NCI-H2107 treated with DMSO at 0.1 percent for 48 hours (cell line): ENCODE measurements around the gene TDRD15.
"Not testable (repeated sequence)": the region's sequence is repeated elsewhere in the genome, so short reads cannot be mapped to it uniquely, and the experiment has no call there.

Experiments
- DNase-seq: peaks from one replicate; lab custom pipeline; 2025; ENCODE audit not compliant: unreplicated experiment; lab: John Stamatoyannopoulos, UW

The TDRD15 gene

DNA sequence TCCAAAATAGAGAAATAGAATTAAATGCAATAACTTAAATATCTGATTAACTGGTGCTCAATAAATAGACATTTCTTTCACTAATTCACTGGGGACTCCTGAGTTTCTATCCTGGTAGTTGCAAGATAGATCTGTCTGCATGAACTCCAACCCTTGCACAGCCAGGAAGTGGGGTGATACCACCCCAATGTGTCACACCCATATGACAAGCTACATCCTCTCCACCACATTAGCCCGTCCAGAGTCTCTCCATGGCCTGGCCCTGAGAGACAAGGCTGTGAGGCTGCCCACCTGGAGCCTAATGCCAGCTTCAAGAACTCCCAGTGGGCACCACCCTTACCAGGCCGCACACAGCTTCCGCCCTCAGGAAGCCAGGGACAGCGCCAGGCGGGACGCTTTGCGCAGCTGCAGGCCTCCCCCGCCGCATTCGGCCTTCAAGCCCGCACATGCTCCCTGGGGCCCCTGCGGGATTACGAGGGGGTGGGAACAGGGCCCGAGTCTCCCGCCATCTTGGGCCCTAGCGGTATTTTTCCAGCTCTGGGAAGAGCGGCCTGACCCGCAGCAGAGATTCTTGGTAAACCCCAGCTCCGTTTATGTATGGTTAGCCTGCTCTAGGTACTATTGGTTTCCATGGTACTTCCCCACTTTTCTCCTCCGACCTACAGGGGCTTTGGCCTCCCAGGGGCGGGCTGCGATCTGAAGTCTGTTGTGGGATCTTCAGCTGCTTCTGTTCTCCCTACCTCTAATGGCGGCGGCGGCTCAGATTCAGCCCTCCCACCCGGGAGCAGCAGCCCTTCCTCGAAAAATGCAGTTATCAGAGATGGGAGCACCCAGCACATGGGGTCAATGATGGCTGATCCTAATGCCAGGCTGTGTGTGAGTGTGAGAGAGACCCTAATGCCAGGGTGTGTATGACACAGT is at the start of gene TDRD15:
TDRD15 (plus strand) TSS at position 496 of the 921 bp plus-strand sequence. CDS start 13,500 bp downstream, outside the sequence.
- no peak for DNase-seq

DNA sequence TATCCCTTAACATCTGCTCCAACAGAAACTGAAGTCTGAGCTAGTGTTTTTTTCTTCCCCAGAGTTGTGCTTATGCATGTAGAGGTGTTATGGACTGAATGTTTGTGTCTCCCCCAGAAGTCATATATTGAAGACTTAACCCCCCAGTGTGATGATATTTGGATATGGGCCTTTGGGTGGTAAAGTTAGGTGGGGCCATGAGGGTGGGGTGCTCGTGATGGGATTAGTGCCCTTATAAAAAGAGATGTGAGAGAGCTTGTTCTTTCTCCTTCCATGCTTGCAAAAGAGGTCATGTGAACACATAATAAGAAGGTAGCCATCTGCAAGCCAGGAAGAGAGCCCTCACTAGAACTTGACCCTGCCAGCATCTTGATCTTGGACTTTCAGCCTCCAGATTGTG is 45.5 kb upstream of the TDRD15 start:
- no peak for DNase-seq

DNA sequence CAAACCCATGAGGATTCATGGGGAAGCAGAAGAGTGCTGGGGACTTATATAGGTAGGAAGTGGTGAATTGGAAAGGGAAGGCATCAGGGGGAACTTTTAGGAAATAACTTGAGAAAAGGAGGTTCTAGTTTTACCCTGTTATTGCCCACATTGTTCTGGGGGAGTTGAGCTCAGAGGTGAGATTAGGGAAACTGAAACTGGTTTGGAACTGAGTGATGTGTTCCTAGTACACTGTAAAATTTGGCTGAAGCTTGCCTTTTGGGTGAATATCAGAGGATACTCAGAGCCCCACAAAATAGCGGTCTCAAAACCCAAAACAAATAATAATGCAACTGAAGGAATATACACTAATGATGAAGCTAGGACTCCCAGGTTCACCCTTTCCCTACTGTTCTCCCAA is 40.3 kb upstream of the TDRD15 start:
- no peak for DNase-seq

DNA sequence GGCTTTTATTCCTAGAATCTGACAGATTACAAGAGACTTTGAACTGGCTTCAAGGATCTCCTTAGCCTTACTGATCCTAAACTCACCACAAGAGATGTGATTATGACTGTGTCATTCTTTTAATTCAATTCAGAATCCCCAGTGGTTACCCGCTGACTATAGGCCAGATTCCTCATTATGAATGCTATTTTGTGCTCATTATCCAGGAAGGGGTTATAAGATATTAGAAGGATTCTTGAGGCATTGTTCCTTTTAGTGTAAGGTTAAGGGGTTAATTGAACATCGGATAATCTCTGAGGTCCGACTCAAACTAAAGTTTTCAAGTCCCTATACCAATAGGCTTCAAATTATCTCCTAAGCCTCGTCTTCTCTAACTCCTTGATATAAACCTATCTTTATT is 39.4 kb upstream of the TDRD15 start:
- DNase-seq = no peak

DNA sequence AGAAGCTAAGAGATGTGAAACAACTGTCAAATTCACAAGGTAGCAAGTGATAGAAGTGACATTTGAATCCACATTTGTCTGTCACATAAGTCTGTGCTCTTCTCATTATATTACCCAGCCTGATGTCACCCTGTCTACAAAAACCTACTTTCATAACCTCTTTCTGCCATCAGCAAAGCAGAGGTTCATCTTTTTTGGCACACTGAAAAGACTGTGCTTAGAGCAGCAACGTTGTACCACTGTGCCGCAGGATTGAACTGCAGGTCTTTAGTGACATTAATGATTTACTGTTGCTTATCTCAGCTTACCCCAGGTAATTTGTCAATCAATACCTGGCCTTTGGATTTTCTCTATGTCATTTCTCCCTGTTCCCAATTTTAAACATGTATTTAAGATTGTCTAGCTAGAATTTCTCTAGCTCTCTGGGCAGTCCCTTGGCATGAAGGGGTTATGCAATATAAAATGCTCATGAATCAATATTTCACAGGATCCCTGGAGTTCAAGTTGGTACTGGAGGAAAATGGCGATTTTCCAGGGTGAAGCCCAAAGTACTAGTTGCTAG is 31.4 kb upstream of the TDRD15 start:
- no peak for DNase-seq

DNA sequence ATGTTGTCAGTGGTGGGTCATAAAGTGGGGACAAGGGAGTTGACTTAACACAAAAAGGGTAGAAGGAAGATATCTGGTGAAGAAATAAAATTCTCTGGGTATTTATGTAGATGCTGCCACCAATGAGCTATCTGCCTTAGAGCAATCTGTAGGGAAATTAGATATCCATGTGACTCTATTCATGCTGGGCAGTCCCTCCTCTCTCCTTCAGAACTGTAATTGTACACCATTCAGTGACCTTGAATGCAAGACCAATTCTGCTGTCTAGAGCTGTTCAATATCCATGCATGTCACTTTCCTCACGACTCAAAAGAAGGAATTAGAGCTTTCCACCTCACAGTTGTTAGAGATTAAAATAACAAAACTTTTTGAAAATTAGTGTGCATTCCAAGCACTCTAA is 28.6 kb upstream of the TDRD15 start:
- DNase-seq = no peak

DNA sequence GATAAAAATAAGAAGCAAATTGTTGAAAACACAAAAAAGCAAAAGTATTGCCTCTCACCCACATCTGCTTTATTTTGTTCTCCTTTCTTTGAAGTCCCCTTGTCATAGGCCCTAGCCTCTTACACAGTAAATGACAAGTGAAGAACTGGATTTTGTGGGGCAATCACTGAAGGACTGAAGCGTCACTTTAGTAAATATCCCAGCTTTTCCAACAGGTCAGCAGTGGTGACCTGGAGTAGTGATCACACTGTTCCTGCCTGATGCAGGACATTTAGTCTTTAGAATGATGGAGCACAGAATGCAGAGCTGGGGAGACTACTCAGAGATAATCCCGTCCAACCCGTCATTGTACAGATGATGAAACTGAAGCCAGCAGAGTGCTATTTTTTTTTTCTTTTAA is 28.1 kb upstream of the TDRD15 start:
- no peak for DNase-seq

DNA sequence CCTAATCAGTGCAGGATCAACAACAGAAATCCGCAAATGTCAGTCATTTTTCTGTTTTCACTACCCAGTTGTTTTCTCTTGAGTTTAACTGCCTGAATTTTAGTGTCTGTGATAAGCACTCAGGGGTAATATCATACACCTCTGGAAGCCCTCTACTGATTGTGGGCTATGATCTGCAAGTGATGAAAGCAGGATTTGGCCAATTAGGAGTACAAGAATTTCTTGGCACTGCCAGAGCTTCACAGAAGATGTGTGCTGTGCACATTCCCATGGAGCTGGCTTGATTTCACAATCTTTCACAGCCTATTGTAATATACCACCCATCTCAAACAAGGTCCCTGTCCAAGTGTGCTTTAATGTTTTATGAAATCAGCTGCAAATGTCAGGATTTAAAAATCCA is 27.3 kb upstream of the TDRD15 start:
- DNase-seq = no peak

DNA sequence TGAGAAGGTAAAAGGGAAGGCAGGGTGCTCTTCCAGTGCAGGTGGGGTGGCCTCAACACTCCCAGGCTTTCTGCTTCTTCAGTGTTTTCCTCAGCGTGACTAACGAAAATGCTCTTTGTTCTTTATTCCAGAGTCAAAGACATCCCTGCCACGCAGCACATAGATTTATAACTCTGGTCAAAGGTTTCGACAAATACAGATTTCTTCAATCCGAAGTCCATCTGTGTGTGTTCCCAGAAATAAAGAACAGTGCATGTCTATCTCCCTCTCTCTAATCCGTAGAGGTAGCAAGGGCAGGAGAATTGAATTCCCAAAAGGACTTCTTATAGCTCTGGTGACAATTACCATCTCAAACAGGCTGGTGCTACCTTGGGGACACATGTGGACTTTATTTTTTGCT is 26.4 kb upstream of the TDRD15 start:
- no peak for DNase-seq

DNA sequence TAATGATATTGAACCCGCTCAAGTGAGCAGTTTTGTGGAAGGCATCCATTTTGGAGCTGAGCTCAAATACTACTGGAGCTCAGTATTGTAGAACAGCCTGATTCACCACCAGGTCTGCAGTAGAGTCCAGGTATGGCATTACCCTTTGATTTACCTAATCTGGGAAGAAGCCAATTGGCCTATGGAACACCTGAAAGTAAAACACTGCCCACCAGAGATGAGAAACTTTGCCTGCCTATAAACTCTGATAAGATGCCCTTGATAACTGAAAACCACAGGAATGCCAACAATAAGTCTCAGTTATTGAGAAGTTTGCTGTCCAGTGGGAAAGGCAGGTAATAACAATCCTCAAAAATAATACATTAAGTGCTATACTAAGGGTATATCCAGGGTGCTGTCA is 25.5 kb upstream of the TDRD15 start:
- no peak for DNase-seq

DNA sequence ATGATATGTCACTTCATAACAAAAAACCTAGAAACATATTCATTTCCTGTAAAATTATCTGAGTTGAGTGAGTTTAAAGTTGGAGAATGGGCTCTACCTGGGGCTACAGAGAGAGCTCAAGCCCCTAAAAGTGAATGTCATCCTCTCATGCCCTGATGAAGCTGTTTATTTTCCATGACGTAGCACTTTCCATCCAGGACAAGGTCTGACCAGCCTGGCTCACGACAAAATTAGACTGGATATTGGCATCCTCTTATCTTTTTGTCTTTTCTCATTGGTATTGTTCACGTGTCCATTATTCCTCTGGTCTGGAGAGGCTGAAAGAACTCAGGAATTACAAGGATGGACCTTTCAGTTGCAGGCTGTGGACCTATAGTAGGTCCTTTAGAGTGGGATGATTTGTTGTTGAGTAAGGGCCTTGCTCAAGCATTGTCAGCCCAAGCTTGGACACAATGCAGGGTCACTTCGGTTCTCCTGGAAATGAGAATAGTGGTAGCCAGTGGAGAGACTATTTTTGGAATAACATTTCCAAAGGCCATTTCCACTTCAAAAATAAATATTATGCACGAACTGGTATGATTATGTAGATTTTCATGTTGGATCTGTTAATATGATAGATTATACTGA is 24.4 kb upstream of the TDRD15 start:
- DNase-seq = no peak

DNA sequence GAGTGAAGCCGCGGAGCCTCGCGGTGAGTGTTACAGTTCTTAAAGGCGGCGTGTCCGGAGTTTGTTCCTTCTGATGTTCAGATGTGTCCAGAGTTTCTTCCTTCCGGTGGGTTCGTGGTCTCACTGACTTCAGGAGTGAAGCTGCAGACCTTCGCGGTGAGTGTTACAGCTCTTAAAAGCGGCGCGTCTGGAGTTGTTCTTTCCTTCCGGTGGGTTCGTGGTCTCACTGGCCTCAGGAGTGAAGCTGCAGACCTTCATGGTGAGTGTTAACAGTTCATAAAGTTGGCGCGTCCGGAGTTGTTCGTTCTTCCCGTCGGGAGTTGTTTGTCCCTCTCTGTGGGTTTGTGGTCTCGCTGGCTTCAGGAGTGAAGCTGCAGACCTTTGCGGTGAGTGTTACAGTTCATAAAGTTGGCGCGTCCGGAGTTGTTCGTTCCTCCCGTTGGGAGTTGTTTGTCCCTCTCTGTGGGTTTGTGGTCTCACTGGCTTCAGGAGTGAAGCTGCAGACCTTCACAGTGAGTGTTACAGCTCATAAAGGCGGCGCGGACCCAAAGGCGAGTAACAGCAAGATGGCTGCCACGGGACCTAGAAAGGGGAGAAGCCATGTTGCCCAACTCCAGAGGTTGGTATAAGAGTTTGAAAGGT is 22.1 kb upstream of the TDRD15 start:
- DNase-seq = not testable (repeated sequence)

DNA sequence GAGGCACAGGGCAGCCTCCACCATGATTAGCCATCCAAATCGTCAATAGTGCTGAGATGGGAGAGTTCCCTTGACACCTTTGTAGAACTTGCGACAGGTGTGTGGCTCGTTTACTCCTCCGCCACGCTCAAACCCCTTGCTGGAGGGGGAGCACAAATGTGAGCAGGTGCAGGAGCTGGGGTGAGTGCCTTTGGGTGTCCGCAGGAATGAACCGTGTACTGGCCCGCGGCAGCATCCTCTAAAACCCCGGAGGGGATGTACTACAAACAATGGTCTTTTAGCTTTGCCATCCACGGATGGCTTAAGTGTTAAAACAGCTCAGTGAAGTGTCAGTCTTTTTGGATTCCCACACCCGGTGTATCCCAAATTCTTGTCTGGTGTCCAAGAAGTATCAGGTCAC is 21.4 kb upstream of the TDRD15 start:
- DNase-seq = no peak

DNA sequence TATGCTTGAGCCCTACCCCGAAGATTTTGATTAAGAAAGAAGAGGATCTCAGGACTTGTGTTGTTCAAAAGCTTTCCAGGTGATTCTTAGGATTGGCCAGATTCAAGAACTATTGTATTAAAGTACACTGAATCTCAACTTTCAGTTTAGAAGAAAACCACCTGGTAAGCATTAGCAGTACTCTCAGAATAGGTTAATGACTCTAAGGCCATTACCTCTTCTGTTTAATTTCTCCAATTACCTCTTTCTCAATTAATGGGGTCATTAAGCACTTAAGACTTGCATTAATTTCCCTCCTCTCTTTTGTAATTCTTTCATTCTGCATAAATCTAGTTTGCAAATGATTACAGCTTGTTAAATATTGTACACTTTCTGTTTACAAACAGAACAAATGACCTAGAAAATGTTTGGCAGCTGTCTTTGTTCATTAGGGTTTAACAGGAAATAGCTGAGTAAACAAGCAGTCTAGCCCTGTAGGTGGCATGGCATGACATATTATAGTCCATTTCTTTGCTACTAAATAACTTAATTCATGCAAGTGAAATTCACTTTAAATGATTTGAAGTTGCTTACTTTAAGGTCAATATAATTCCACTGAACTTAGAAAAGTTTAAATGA is 20.4 kb upstream of the TDRD15 start:
- no peak for DNase-seq

DNA sequence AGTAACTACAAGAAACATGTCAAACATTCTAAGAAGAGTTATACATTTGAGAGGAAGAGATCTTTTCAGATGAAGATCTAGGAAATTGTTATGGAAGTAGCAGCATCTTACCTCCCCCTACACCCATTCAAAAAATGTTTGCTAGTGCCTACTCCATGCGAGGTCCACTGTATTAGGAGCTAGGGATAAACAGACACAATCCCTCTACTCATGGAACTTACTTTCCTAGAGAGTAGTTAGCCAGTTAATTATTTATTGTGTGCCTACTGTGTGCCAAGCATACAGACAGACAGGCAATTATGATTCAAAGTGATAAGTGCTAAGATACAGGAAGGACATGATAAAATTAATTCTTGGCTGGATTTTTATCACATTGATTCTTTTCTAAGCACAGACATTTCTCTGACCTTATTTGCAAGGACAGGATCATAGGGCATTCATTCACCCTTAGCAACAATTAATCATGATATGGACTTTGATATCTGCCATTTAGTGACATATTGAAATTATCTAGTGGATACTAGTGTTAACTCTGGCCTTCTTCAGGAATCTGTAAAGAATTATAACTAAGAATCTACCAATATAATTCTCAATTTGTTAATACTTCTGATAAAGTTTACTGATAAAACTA is 19.6 kb upstream of the TDRD15 start:
- DNase-seq = no peak

DNA sequence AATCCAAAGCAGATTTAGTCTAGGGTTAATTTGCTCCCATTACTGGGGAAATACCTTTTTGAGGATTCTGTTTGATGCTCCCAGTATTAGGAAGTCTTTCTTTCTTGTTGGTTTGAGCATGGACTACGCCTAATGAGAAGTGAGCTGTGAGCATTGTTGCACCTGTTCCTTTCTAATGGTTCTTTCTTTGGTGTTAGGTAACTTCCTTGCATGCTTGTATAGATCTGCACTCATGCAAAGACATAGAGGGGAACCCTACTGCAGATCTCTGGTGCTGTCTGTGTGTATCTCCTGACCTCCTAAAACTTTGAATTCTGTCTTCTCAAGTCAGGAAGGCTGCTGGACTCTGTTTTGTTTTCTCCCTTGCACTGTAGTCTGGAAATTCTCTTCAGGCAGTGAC is 12.8 kb upstream of the TDRD15 start:
- DNase-seq = no peak

DNA sequence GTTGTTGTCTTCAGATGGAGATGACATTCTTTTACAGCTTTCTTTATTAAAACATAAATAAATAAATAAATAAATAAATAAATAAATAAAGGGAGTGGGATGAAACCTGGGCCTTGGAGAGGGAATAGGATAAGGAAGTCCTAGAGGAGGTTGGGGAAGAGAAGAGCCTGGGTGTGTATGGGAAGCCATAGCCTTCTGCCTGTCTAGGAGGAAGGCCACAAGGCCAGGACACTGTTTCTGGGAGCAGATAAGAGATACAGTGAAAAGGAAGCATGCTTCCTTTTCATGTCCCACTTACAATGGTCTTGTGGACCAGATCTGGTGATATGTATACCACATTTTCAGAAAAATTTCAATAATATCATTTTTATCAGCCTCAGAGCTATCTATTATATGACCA is 6.1 kb upstream of the TDRD15 start:
- no peak for DNase-seq

DNA sequence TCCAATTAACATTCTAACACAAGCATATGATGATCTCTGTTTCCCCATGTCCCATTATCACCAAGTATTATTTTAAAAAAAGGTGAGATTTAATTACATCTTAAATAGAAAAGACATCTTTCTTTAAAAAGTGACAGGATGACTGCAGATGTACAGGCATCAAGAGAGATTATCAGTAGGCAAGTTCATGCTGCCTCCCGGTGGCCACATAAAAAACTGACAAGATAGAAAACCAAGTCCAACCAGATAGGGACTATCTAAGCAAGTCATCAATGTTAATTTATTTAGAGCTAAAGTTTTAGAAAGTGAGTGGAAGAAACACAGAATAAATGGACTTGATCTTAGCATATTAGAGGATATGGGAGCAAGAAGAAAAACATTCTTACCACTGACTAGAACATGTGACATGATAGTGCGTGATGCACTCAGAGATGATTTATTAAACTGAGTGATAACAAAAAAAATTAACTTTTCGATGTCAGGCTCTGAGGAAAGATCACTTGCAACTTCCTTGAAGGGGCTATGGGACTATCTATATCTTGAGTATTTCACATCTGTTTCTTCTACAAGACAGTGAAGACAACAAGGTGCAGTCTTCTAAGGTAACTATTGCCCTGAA is 5.4 kb upstream of the TDRD15 start:
- no peak for DNase-seq

DNA sequence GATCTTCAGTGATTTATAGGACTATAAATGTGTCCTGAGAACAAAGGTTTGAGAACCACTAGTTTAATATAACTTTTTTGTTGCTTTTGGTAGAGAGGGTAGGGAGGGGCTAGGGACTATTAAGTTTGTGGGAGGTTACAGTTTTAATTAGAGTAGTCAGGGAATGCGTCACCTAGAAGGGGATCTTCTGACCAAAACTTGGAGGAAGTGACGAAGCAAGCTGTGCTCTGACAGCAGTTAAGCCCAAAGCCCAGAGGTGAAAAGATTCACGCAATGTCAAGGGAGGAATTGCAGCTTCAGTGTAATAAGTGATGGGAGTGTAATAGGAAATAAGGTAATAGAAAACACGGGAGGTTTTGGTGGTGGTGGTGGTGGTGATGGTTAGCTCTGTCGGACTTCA is 8.1 kb downstream of the TDRD15 start:
- no peak for DNase-seq

DNA sequence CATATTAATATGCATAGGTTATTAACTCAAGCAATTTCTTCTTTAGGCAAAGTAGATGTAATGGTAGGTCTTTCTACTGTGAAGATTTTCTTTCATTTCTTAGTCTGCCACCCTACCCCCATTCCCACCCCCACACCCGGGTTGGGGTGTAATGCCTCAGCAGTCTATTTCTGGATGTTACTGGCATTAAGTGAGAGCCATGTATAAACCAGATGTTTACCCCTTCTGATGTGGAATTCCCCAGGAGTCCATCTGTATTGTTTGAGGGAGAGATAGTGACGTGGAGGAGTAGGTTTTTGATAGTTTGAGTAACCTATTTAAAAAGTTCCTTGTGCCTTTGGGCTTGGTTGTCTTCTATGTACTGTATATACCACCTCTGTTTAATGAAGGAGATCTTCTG is 11.8 kb downstream of the TDRD15 start:
- no peak for DNase-seq
